ENCODE measurements around the gene TJP1.

- TF ChIP-seq CTCF (IDR thresholded peaks at IDR 0.05) (no peak), POLR2AphosphoS5 (IDR thresholded peaks at IDR 0.05) (no peak), POLR2A (IDR thresholded peaks at IDR 0.05) (no peak), EP300 (IDR thresholded peaks at IDR 0.05) (no peak)
Observed at GRCh38 chr15:29743475-29743874, 78.8 kb downstream of the TJP1 start.

All from upper lobe of left lung (tissue), 4 donors.